ENCODE measurements around the gene BEND6. TPM values are rescaled to one million over a fixed set of nuclear protein-coding genes. Genes with fewer than 3 reads are reported as not detected.

The BEND6 gene
- total and polyA plus RNA-seq, 10 of the 15 experiments (the other 5 are each of a cell fraction or from before 2014, with no cell fraction given), result 0.79 to 2.8 (median 1.6) TPM

DNA sequence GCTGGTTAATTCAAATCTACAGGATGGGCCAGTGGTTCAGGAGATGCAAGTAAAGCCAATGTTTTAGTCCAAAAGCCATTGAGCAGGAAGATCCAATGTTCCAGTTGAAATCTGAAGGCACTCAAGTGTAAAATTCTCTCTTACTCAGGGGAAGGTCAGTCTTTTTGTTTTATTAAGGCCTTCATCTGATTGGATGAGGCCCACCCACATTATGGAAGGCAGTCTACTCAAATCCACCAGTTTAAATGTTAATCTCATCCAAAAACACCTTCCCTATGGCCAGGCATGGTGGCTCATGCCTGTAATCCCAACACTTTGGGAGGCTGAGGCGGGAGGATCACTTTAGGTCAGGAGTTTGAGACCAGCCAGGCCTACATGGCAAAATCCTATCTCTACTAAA is 31.3 kb upstream of the BEND6 start (continued):
- no peak for TF ChIP-seq SMC3 (IDR thresholded peaks at IDR 0.05; ENCODE audit: borderline replicate concordance, low read length)

DNA sequence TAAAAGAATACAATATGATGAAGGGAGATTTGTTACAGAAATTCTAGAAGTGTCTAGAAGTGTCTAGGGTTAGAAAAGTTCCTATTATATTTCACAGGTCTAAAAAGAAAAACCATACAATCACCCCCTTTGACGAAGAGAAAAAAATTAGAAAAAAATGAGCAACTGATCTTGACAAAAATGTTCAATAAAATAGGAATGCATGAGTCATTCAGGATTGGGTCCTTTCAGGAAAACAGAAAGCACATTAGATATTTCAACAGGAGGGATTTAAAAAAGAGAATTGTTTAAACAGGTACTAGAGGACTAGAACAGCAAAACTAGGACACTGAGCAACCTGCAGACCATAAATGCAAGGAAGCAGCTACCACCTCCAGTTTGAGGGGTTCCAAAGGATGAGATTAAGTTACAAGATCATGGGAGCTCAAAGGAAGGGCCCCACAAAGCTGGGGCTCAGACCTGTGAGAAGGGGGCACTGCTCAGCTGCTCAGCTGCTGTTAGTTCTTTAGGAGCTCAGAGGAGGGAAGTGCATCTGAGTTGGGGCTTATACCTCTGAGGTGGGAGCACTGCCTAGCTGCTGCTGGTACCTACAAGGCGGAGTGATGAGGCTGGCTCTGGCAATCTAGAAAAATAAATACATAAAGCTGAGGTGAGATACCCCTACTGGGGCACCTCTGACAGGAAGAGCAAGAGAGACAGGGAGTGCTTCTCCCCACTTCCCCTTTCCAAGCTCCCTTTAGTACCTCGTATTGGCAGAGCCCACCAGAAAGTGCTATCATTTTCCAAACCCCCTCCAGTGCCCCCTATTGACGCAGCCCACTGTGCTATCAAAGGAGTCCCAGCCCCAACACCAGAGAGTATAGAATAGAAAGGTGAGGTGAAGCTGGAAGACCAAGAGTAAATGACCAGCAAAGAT is 27.1 kb upstream of the BEND6 start:
- ChIA-PET CTCF (interaction anchor here (0.8 to 7.7 kb wide), 4 partner anchors 10 to 389 kb away, joined by 3 to 66 read pairs (median 3); partner anchors contain the start of gene PRIM2), POLR2A (no interaction called here), RAD21 (ENCODE audit: unreplicated experiment) (interaction anchor here (1.2 kb wide), 1 partner anchor 23 kb away, joined by 9 read pairs; no protein-coding TSS in a partner anchor), SMC1A (ENCODE audit: uncharacterized antibody, unreplicated experiment) (interaction anchor here (1.2 kb wide), 1 partner anchor 23 kb away, joined by 3 read pairs; no protein-coding TSS in a partner anchor)
- Histone ChIP-seq H2AFZ (ENCODE audit: control insufficient read depth, low read depth, low read length) (no peak overlapping the region; the same call in 1 of the 2 replicates), H3K4me1 (ENCODE audit: control insufficient read depth, insufficient read depth, low read length) (no peaks in the 10 kb centered on the region), H3K9ac (ENCODE audit: control insufficient read depth, insufficient read depth, low read length) (no peak overlapping the region), H3K4me3 (no peak overlapping the region), H4K20me1 (ENCODE audit: control insufficient read depth, insufficient read depth) (no peaks in the 10 kb centered on the region), H3K9me3 (replicated peaks; ENCODE audit: control insufficient read depth, insufficient read depth, low read length) (no peaks in the 10 kb centered on the region), H3K27me3 (replicated peaks in 1 of 2; ENCODE audit: control insufficient read depth in 2 of 2, insufficient read depth in 2 of 2, low read length in 1 of 2) (no peaks in the 10 kb centered on the region), H3K36me3 (ENCODE audit: control insufficient read depth in 2 of 2, insufficient read depth in 2 of 2, low read length in 1 of 2) (no peaks in the 10 kb centered on the region), H3K4me2 (ENCODE audit: control insufficient read depth, insufficient read depth) (no peak overlapping the region), H3K79me2 (ENCODE audit: control insufficient read depth, insufficient read depth, low read length) (no peaks in the 10 kb centered on the region), H3K27ac (ENCODE audit: control insufficient read depth, insufficient read depth) (no peak overlapping the region)
- TF ChIP-seq IKZF2 (IDR thresholded peaks at IDR 0.05) (no peak), SPI1 (IDR thresholded peaks at IDR 0.05; ENCODE audit: borderline replicate concordance, insufficient read depth, low read depth, low read length) (peak; percentile 89), KLF5 (IDR thresholded peaks at IDR 0.05; ENCODE audit: partially characterized antibody) (no peak)
- 33% methylated on average over 4 of the region's 4 CpGs for WGBS (ENCODE audit: insufficient coverage, insufficient replicate concordance, low lambda C conversion rate, missing lambda C conversion rate)
- BruUV-seq (replicated peaks), result no TSS peak
- FAIRE-seq (no peak), ATAC-seq (peak; percentile 72), DNase-seq (ENCODE audit: low read depth, low spot score) (no peak)
- in situ Hi-C loops (cut with MboI), result no loop called here
- intact Hi-C loops (cut with micrococcal nuclease; ENCODE audit: unreplicated experiment), result no loop called here
